ENCODE measurements around the gene PRDX3. TPM values are rescaled to one million over a fixed set of nuclear protein-coding genes. Genes with fewer than 3 reads are reported as not detected.

PRDX3 gene
- polyA plus RNA-seq, 1 experiment = 280 TPM

GRCh38 chr10:119221666-119222065 lies 43.1 kb upstream of the PRDX3 start:
- DNase-seq (ENCODE audit: low read depth) = no peak
- Histone ChIP-seq H3K4me3 (ENCODE audit: low read depth, low read length) (no peak overlapping the region), H3K27me3 (ENCODE audit: control insufficient read depth, insufficient read depth, low read length) (no peaks in the 10 kb centered on the region), H3K36me3 (ENCODE audit: control insufficient read depth, insufficient read depth, low read length) (no peaks in the 10 kb centered on the region)
- TF ChIP-seq CTCF (IDR thresholded peaks at IDR 0.05; ENCODE audit: insufficient read depth, low read depth, low read length) = no peak
- ChIA-PET POLR2A (no interaction called here), CTCF (interaction anchor here (0.9 to 1.3 kb wide), 3 partner anchors 12 to 19 kb away, joined by 3 to 8 read pairs (median 3); partner anchors contain the start of gene GRK5)

GRCh38 chr10:119221201-119221600 lies 42.6 kb upstream of the PRDX3 start:
- Histone ChIP-seq H3K4me3 (ENCODE audit: low read depth, low read length) (no peak overlapping the region), H3K27me3 (ENCODE audit: control insufficient read depth, insufficient read depth, low read length) (no peaks in the 10 kb centered on the region), H3K36me3 (ENCODE audit: control insufficient read depth, insufficient read depth, low read length) (no peaks in the 10 kb centered on the region)
- no peak for DNase-seq (ENCODE audit: low read depth)
- ChIA-PET POLR2A (no interaction called here), CTCF (interaction anchor here (1.8 kb wide), 1 partner anchor 12 kb away, joined by 11 read pairs; no protein-coding TSS in a partner anchor)
- no peak for TF ChIP-seq CTCF (IDR thresholded peaks at IDR 0.05; ENCODE audit: insufficient read depth, low read depth, low read length)

GRCh38 chr10:119219871-119220270 lies 41.3 kb upstream of the PRDX3 start:
- no peak for TF ChIP-seq CTCF (IDR thresholded peaks at IDR 0.05; ENCODE audit: insufficient read depth, low read depth, low read length)
- ChIA-PET POLR2A (no interaction called here), CTCF (interaction anchor here (1.8 to 2.2 kb wide), 2 partner anchors 11 to 13 kb away, joined by 10 to 11 read pairs; partner anchors contain the start of gene GRK5)
- Histone ChIP-seq H3K4me3 (ENCODE audit: low read depth, low read length) (no peak overlapping the region), H3K36me3 (ENCODE audit: control insufficient read depth, insufficient read depth, low read length) (no peaks in the 10 kb centered on the region), H3K27me3 (ENCODE audit: control insufficient read depth, insufficient read depth, low read length) (no peaks in the 10 kb centered on the region)
- no peak for DNase-seq (ENCODE audit: low read depth)

- ChIA-PET CTCF (interaction anchor here (0.6 to 2.2 kb wide), 3 partner anchors 8 to 228 kb away, joined by 3 to 15 read pairs (median 10); partner anchors contain the start of gene GRK5), POLR2A (interaction anchor here (0.7 kb wide), 1 partner anchor 8 kb away, joined by 3 read pairs; no protein-coding TSS in a partner anchor)
- Histone ChIP-seq H3K36me3 (ENCODE audit: control insufficient read depth, insufficient read depth, low read length) (no peaks in the 10 kb centered on the region), H3K27me3 (ENCODE audit: control insufficient read depth, insufficient read depth, low read length) (no peaks in the 10 kb centered on the region), H3K4me3 (ENCODE audit: low read depth, low read length) (no peak overlapping the region)
- no peak for DNase-seq (ENCODE audit: low read depth)
- TF ChIP-seq CTCF (IDR thresholded peaks at IDR 0.05; ENCODE audit: insufficient read depth, low read depth, low read length) = no peak
Measured at GRCh38 chr10:119217991-119218490, 39.4 kb upstream of the PRDX3 start.

GRCh38 chr10:119217401-119217800 lies 38.8 kb upstream of the PRDX3 start:
- TF ChIP-seq CTCF (IDR thresholded peaks at IDR 0.05; ENCODE audit: insufficient read depth, low read depth, low read length) = no peak
- POLR2A ChIA-PET = no interaction called here
- no peaks in the 10 kb centered on the region for H3K27me3 ChIP-seq (ENCODE audit: control insufficient read depth, insufficient read depth, low read length)
- no peaks in the 10 kb centered on the region for H3K36me3 ChIP-seq (ENCODE audit: control insufficient read depth, insufficient read depth, low read length)
- no peak for DNase-seq (ENCODE audit: low read depth)
- CTCF ChIA-PET = interaction anchor here (1.6 to 2.2 kb wide), 2 partner anchors 8 to 11 kb away, joined by 10 to 15 read pairs; partner anchors contain the start of gene GRK5
- H3K4me3 ChIP-seq (ENCODE audit: low read depth, low read length) = no peak overlapping the region
